ENCODE results near the gene C14orf180. TPM values are rescaled to one million over a fixed set of nuclear protein-coding genes. Genes with fewer than 3 reads are reported as not detected.

Gene C14orf180
- total RNA-seq, 1 experiment from 2014 or later, result not detected

DNA sequence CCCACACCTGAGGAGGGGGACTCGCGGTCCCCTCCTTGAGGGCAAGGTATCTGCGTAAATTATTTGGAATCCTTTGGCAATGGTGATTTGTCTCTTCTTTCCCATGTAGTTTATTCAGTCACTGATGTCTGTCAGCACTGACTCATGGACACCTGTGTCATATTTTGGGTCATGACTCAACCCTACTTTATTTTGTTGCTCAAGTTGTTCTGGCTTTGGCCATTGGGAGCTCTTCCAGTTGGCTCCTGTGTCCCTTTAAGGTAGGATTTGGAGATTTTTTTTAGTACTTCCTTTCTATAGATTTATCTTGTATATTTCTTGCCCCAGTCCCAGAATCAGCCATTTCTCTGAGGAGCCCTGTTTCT lies 47.4 kb upstream of the C14orf180 start:
- BruUV-seq (replicated peaks), result no TSS peak
- DNase-seq, result no peak

DNA sequence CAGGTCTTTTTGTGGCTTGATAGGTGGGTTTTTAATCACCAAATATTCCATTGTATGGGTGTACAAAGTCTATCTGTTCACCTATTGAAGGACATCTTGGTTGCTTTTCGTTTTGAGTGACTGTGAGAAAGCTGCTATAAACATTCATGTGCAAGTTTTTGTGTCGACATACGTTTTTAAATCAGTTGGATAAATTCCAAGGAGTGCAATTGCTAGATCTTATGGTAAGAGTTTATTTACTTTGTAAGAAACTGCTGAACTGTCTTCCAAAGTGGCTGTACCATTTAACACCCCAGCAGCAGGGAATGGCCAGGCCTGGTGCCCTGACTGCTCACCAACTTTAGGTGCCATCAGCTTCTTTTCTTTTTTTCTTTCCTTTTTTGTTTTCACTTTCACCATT lies 45.5 kb upstream of the C14orf180 start:
- Histone ChIP-seq H3K4me1 (replicated peaks; ENCODE audit: insufficient read depth) (no peaks in the 10 kb centered on the region), H3K79me2 (ENCODE audit: low read depth) (no peaks in the 10 kb centered on the region), H3F3A (ENCODE audit: insufficient read depth, low read depth) (no peaks in the 10 kb centered on the region), H2AFZ (no peak overlapping the region), H3K9me3 (ENCODE audit: insufficient read depth, low read depth) (no peaks in the 10 kb centered on the region), H3K4me2 (no peak overlapping the region), H3K9me2 (ENCODE audit: insufficient read depth) (no peaks in the 10 kb centered on the region), H3K36me3 (ENCODE audit: low read depth) (no peaks in the 10 kb centered on the region), H3K4me3 (no peak overlapping the region), H3K27ac (no peak overlapping the region), H3K27me3 (ENCODE audit: insufficient read depth, low read depth) (peaks cover 95% of the 10 kb centered on the region), H4K20me1 (ENCODE audit: insufficient read depth) (no peaks in the 10 kb centered on the region)
- TF ChIP-seq, protein P1, sequence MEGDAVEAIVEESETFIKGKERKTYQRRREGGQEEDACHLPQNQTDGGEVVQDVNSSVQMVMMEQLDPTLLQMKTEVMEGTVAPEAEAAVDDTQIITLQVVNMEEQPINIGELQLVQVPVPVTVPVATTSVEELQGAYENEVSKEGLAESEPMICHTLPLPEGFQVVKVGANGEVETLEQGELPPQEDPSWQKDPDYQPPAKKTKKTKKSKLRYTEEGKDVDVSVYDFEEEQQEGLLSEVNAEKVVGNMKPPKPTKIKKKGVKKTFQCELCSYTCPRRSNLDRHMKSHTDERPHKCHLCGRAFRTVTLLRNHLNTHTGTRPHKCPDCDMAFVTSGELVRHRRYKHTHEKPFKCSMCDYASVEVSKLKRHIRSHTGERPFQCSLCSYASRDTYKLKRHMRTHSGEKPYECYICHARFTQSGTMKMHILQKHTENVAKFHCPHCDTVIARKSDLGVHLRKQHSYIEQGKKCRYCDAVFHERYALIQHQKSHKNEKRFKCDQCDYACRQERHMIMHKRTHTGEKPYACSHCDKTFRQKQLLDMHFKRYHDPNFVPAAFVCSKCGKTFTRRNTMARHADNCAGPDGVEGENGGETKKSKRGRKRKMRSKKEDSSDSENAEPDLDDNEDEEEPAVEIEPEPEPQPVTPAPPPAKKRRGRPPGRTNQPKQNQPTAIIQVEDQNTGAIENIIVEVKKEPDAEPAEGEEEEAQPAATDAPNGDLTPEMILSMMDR (conservative IDR thresholded peaks at IDR 0.05), result no peak
- no peak for TF ChIP-seq EZH2 (IDR thresholded peaks at IDR 0.05; ENCODE audit: low read depth)
- DNase-seq, result peak in 1 of 2 experiments; percentile 2
- intact Hi-C loops (cut with micrococcal nuclease; ENCODE audit: unreplicated experiment), result no loop called here
- CTCF ChIA-PET, result interaction anchor here (0.6 kb wide), 1 partner anchor 269 kb away, joined by 7 read pairs; no protein-coding TSS in a partner anchor
- no TSS peak for BruUV-seq (replicated peaks)
- POLR2A ChIA-PET (ENCODE audit: unreplicated experiment), result no interaction called here

More for the DNA sequence above, 47.4 kb upstream of the C14orf180 start:
- Histone ChIP-seq H3K4me3 (no peak overlapping the region), H3K9me2 (ENCODE audit: insufficient read depth) (no peaks in the 10 kb centered on the region), H3K9me3 (ENCODE audit: insufficient read depth, low read depth) (no peaks in the 10 kb centered on the region; the same call in 1 of the 2 replicates), H2AFZ (no peak overlapping the region), H3K27me3 (ENCODE audit: insufficient read depth, low read depth) (peaks cover 93% of the 10 kb centered on the region), H3K36me3 (ENCODE audit: low read depth) (no peaks in the 10 kb centered on the region), H3K79me2 (ENCODE audit: low read depth) (no peaks in the 10 kb centered on the region), H3F3A (ENCODE audit: insufficient read depth, low read depth) (peaks cover under 1% of the 10 kb centered on the region; the same call in 1 of the 2 replicates), H3K27ac (no peak overlapping the region), H3K4me1 (replicated peaks; ENCODE audit: insufficient read depth) (no peaks in the 10 kb centered on the region), H4K20me1 (ENCODE audit: insufficient read depth) (no peaks in the 10 kb centered on the region), H3K4me2 (no peak overlapping the region)
- CTCF ChIA-PET, result no interaction called here
- TF ChIP-seq, protein P1 (conservative IDR thresholded peaks at IDR 0.05), result no peak
- no peak for TF ChIP-seq EZH2 (IDR thresholded peaks at IDR 0.05; ENCODE audit: low read depth)
- intact Hi-C loops (cut with micrococcal nuclease; ENCODE audit: unreplicated experiment), result no loop called here
- POLR2A ChIA-PET (ENCODE audit: unreplicated experiment), result no interaction called here

DNA sequence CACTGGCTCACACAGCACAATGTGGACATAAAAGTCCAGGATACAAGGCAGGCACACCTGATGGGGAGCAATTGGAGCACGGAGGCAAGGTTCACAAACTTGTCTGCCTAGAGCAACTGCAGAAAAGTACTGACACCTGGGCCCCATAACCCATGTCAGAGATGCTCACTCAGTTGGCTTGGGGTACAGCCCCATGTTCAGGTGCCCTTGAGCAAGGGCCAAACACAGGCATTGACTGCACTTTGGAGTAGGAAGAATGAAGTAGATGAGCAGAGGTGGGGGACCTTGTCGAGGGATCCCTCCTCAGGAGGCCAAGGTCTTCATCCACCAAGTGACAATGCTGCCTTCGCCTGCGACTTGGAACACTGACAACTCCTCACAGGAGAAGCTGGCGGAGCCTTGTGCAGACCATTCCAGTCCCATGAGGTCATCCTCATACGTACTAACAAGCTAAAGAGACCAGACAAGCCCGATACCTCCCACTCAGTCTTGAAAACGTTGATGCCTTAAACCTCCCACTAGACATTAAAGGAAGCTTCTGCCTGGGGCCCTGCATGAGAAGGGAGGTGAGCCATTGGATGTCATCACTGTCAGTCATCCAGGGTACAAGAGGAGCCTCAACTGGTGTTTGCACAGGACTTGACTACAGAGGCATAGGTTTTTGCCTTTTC lies 42.5 kb upstream of the C14orf180 start:
- H3K27me3 ChIP-seq (ENCODE audit: insufficient read depth, low read depth), result peaks cover 86% of the 10 kb centered on the region
- H3K4me2 ChIP-seq, result no peak overlapping the region
- H3K4me3 ChIP-seq, result no peak overlapping the region
- TF ChIP-seq EZH2 (IDR thresholded peaks at IDR 0.05; ENCODE audit: low read depth), result no peak
- TF ChIP-seq, protein P1 (conservative IDR thresholded peaks at IDR 0.05), result no peak
- H3K9me2 ChIP-seq (ENCODE audit: insufficient read depth), result no peaks in the 10 kb centered on the region
- no peaks in the 10 kb centered on the region for H4K20me1 ChIP-seq (ENCODE audit: insufficient read depth)
- no peaks in the 10 kb centered on the region for H3K36me3 ChIP-seq (ENCODE audit: low read depth)
- no peaks in the 10 kb centered on the region for H3F3A ChIP-seq (ENCODE audit: insufficient read depth, low read depth)
- POLR2A ChIA-PET (ENCODE audit: unreplicated experiment), result no interaction called here
- no peak overlapping the region for H2AFZ ChIP-seq
- intact Hi-C loops (cut with micrococcal nuclease; ENCODE audit: unreplicated experiment), result no loop called here
- H3K79me2 ChIP-seq (ENCODE audit: low read depth), result no peaks in the 10 kb centered on the region
- CTCF ChIA-PET, result no interaction called here
- no peaks in the 10 kb centered on the region for H3K4me1 ChIP-seq (replicated peaks; ENCODE audit: insufficient read depth)
- H3K9me3 ChIP-seq (ENCODE audit: insufficient read depth, low read depth), result no peaks in the 10 kb centered on the region
- no peak overlapping the region for H3K27ac ChIP-seq
- BruUV-seq (replicated peaks), result no TSS peak
- no peak for DNase-seq
